ENCODE results near the gene MARCHF4.
"Not testable (repeated sequence)": the region's sequence is repeated elsewhere in the genome, so short reads cannot be mapped to it uniquely, and the experiment has no call there.

DNA sequence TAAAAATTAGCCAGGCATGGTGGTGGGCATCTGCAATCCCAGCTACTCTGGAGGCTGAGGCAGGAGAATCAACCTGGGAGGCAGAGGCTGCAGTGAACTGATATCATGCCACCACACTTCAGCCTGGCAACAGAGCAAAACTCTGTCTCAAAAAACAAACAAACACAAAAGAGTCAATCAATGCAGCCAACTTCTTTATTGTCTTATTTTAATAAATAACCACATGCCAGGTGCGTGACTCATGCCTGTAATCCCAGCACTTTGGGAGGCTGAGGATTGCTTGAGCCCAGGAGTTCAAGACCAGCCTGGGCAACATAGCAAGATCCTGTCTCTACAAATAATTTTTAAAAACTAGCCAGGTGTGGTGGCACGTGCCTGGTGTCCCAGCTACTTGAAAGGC, 12.1 kb upstream of the MARCHF4 start:
- TF ChIP-seq, protein P1, sequence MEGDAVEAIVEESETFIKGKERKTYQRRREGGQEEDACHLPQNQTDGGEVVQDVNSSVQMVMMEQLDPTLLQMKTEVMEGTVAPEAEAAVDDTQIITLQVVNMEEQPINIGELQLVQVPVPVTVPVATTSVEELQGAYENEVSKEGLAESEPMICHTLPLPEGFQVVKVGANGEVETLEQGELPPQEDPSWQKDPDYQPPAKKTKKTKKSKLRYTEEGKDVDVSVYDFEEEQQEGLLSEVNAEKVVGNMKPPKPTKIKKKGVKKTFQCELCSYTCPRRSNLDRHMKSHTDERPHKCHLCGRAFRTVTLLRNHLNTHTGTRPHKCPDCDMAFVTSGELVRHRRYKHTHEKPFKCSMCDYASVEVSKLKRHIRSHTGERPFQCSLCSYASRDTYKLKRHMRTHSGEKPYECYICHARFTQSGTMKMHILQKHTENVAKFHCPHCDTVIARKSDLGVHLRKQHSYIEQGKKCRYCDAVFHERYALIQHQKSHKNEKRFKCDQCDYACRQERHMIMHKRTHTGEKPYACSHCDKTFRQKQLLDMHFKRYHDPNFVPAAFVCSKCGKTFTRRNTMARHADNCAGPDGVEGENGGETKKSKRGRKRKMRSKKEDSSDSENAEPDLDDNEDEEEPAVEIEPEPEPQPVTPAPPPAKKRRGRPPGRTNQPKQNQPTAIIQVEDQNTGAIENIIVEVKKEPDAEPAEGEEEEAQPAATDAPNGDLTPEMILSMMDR (IDR thresholded peaks at IDR 0.05; ENCODE audit: low read length): not testable (repeated sequence)
- TF ChIP-seq EZH2 (IDR thresholded peaks at IDR 0.05; ENCODE audit: borderline replicate concordance, low read length): not testable (repeated sequence)
